Muscle layer of colon (tissue), 2 donors: ENCODE data around the gene SLC25A44.

Experiments
- H3K27ac ChIP-seq: one replicate; pipeline ENCODE4 v1.7.0; 2013; ENCODE audit warnings: low read depth, mild to moderate bottlenecking, low read length, moderate library complexity
- H3K27me3 ChIP-seq, 2 donors: one replicate each; pipeline ENCODE4 v1.7.0; 2013; ENCODE audit warnings: low read length in 2 of 2, mild to moderate bottlenecking in 2 of 2; ENCODE audit not compliant: insufficient read depth in 2 of 2, control insufficient read depth in 1 of 2
- H3K36me3 ChIP-seq: one replicate; pipeline ENCODE4 v1.7.0; 2013; ENCODE audit warnings: mild to moderate bottlenecking, low read length; ENCODE audit not compliant: insufficient read depth
- H3K4me1 ChIP-seq: one replicate; pipeline ENCODE4 v1.7.0; 2013; ENCODE audit warnings: mild to moderate bottlenecking, low read length; ENCODE audit not compliant: insufficient read depth
- H3K4me3 ChIP-seq, 2 donors: one replicate each; pipeline ENCODE4 v1.7.0; 2013; ENCODE audit warnings: low read length in 2 of 2, low read depth in 1 of 2, mild to moderate bottlenecking in 1 of 2, moderate library complexity in 1 of 2
- H3K9ac ChIP-seq: one replicate; pipeline ENCODE4 v1.7.0; 2013; ENCODE audit warnings: low read length
- H3K9me3 ChIP-seq: one replicate; pipeline ENCODE4 v1.7.0; 2013; ENCODE audit warnings: mild to moderate bottlenecking, low read length
- donor health status: abdominal sarcoma.
- donor health status: Adenocarcinoma of cecum.

SLC25A44 gene

GRCh38 chr1:156260896-156261295 lies 67.0 kb downstream of the SLC25A44 start:
- H3K9ac ChIP-seq, result no peak overlapping the region
- H3K36me3 ChIP-seq, result peaks cover 81% of the 10 kb centered on the region
- no peak overlapping the region for H3K4me3 ChIP-seq
- H3K27ac ChIP-seq, result no peak overlapping the region
- no peaks in the 10 kb centered on the region for H3K27me3 ChIP-seq
- no peaks in the 10 kb centered on the region for H3K9me3 ChIP-seq
- no peaks in the 10 kb centered on the region for H3K4me1 ChIP-seq
